HUDEP-2 (cell line): ENCODE results near the gene S1PR3.

ENCODE experiments used
- DNase-seq, 76 experiments: peaks; one replicate each; lab custom pipeline; 2025; ENCODE audit not compliant: unreplicated experiment in 76 of 76; lab: John Stamatoyannopoulos, UW

S1PR3 gene

GRCh38 chr9:88968799-88969198, 22.5 kb upstream of the S1PR3 start:
- DNase-seq = no peak

- DNase-seq = no peak
These were observed 21.5 kb upstream of the S1PR3 start for GRCh38 chr9:88969646-88970373.

GRCh38 chr9:88971131-88971960, 19.9 kb upstream of the S1PR3 start:
- DNase-seq = no peak

GRCh38 chr9:88972401-88972800, 18.9 kb upstream of the S1PR3 start:
- no peak for DNase-seq

- no peak for DNase-seq
These were observed 17.8 kb upstream of the S1PR3 start for GRCh38 chr9:88973281-88974045.

GRCh38 chr9:88974641-88975040, 16.6 kb upstream of the S1PR3 start:
- DNase-seq = no peak

GRCh38 chr9:88975966-88976889, 15.0 kb upstream of the S1PR3 start:
- DNase-seq = no peak

- DNase-seq = no peak
These were observed 14.4 kb upstream of the S1PR3 start for GRCh38 chr9:88976890-88977257.

- DNase-seq = no peak
These were observed 13.2 kb upstream of the S1PR3 start for GRCh38 chr9:88978034-88978433.

GRCh38 chr9:88979021-88979420, 12.2 kb upstream of the S1PR3 start:
- no peak for DNase-seq

- no peak for DNase-seq
These were observed 11.5 kb upstream of the S1PR3 start for GRCh38 chr9:88979791-88980190.

- no peak for DNase-seq
These were observed 10.5 kb upstream of the S1PR3 start for GRCh38 chr9:88980740-88981203.

- no peak for DNase-seq
These were observed 7.3 kb upstream of the S1PR3 start for GRCh38 chr9:88983865-88984542.

GRCh38 chr9:88984543-88984883, 6.8 kb upstream of the S1PR3 start:
- no peak for DNase-seq

GRCh38 chr9:88985616-88986015, 5.7 kb upstream of the S1PR3 start:
- no peak for DNase-seq

GRCh38 chr9:88986776-88987175, 4.5 kb upstream of the S1PR3 start:
- no peak for DNase-seq

- DNase-seq = no peak
These were observed 3.6 kb upstream of the S1PR3 start for GRCh38 chr9:88987661-88988060.

- DNase-seq = no peak
These were observed 2.2 kb upstream of the S1PR3 start for GRCh38 chr9:88988796-88989641.
